Heart right ventricle (tissue), 16 donors: ENCODE data around the gene CMYA5. TPM values are rescaled to one million over a fixed set of nuclear protein-coding genes. Genes with fewer than 3 reads are reported as not detected.
A peak's percentile ranks its signal among the peaks of the same experiment; 100 is the strongest.

Experiments used
- ATAC-seq, 8 donors: fragments of 200-7000 bp; cut with Tn5 transposase; one replicate each; pipeline ENCODE4 v1.9.1; 2020; ENCODE audit warnings: mild to moderate bottlenecking in 8 of 8, moderate library complexity in 8 of 8, moderate number of reproducible peaks in 1 of 8
- DNase-seq, 2 donors: peaks; one replicate each; pipeline ENCODE4 v3.0.0-alpha.2; 2020
- H3K27ac ChIP-seq, 10 donors: fragments of 200-600 bp; sonication (generic) in 2 of 10; one replicate each; pipeline versions ENCODE4 v1.5.0 to v1.8.0; 2020 to 2022; ENCODE audit warnings: mild to moderate bottlenecking in 3 of 10
- H3K27me3 ChIP-seq, 7 donors: fragments of 200-600 bp; one replicate each; pipeline ENCODE4 v1.8.0; 2021 to 2022; ENCODE audit warnings: mild to moderate bottlenecking in 2 of 7
- H3K36me3 ChIP-seq, 9 donors: fragments of 200-600 bp; sonication (generic) in 1 of 9; one replicate each; pipeline versions ENCODE4 v1.5.0 to v1.8.0; 2020 to 2022; ENCODE audit warnings: mild to moderate bottlenecking in 2 of 9
- H3K4me1 ChIP-seq, 9 donors: fragments of 200-600 bp; sonication (generic) in 1 of 9; one replicate each; pipeline versions ENCODE4 v1.5.0 to v1.8.0; 2020 to 2022; ENCODE audit warnings: mild to moderate bottlenecking in 4 of 9
- H3K4me3 ChIP-seq, 10 donors: fragments of 200-600 bp; sonication (generic) in 2 of 10; one replicate each; pipeline versions ENCODE4 v1.5.0 to v1.8.0; 2020 to 2022; ENCODE audit warnings: mild to moderate bottlenecking in 7 of 10, moderate library complexity in 2 of 10
- H3K9me3 ChIP-seq, 11 donors: fragments of 200-600 bp in 10 of 11; sonication (generic) in 2 of 11; one replicate each; pipeline versions ENCODE4 v1.5.0 to v1.8.0; 2013 to 2022; ENCODE audit warnings: mild to moderate bottlenecking in 2 of 11, control low read depth in 1 of 11, moderate library complexity in 1 of 11
- CTCF ChIP-seq, 9 donors: fragments of 200-600 bp; sonication (generic) in 2 of 9; IDR thresholded peaks; one replicate each; pipeline versions ENCODE4 v1.5.0 to v1.8.0; 2021 to 2022; ENCODE audit warnings: antibody characterized with exemption in 9 of 9, mild to moderate bottlenecking in 5 of 9, moderate library complexity in 1 of 9
- WGBS, 2 donors: extraction: QIAGEN DNeasy Blood & Tissue Kit; methylation state at CpG; one replicate each; pipeline ENCODE4 v1.1.7; 2013; ENCODE audit warnings: inconsistent platforms in 1 of 2; 5-methylcytosine and 5-hydroxymethylcytosine counted together
- intact Hi-C, 10 donors: fragments of 100-400 bp; cut with DNase I; formaldehyde crosslinking; loops; one replicate each; pipeline versions ENCODE4 v1.11.1 to v1.14.2; 2022
- long read RNA-seq, 3 donors: library from polyadenylated mRNA; unstranded; transcript quantifications; one replicate each; pipeline ENCODE4 v2.0.0, GENCODE V29; 2020 to 2021
- polyA plus RNA-seq, 2 donors: library from polyadenylated mRNA; stranded (reverse); fragments of 200-250 nt; gene quantifications; one replicate each; pipeline ENCODE4 v1.2.3, GENCODE V29; 2013
- total RNA-seq, 10 donors: library from RNA; stranded (reverse); fragmentation: NEBNext Ultra II Directional in 3 of 10; extraction: Animal tissue kit (Norgen Biotek cat#: 25700) in 3 of 10; gene quantifications; one replicate each; pipeline versions ENCODE4 v1.2.1 to v1.2.4, GENCODE V29; 2021 to 2023
- donor health status: Arrhythmogenic right ventricular cardiomyopathy.
- donor health status: ischemic (EF 13 %, LVEDD 7.1; RV severe dilation, severe dysfunction).
- donor health status: healthy with polysubstance abuse.
- donor health status: DM: no; HTN: yes; CAD: no.
- donor health status: DM: no; HTN: no; CAD: no.
- donor health status: ischemic (EF 25% LVEDD 6.9; RV normal size, moderate dysfunction).
- donor health status: ischemic (EF 25% LVEDD 5.7; RV mildly dilated, moderate dysfunction).
- donor health status: healthy.
- donor health status: DM: yes; HTN: yes; CAD: no.
- donor health status: Ischemic cardiomyopathy.
- donor health status: ischemic (EF 35%, LVEDD 5.7; RV mildly dilated, moderate dysfunction).
- donor health status: nonischemic (EF 11% LVEDD 7.7; RV severe dilation, severe dysfunction).
- donor health status: DM: yes; HTN: yes; CAD: no.
- donor health status: PGD.
- donor health status: ischemic (EF 29% LVEDD 5.4; RV normal size, mild dysfunction).
- donor health status: nonischemic (EF 23%, LVEDD 6.1; RV moderate dilation, normal function).

CMYA5 gene
- 1,000 to 10,000 TPM in 5 of 10 donors, 100 to 1,000 TPM in 5; 771 to 1,721 (median 1,115) TPM for total RNA-seq
- 100 to 1,000 TPM; 202 to 388 TPM for polyA plus RNA-seq
- long read RNA-seq, donor 1, partial matches to known transcripts, result 247 of 499 reads
- long read RNA-seq, donor 1, other reads (novel, unspliced or antisense), result 252 of 499 reads
- long read RNA-seq, donor 2, partial matches to known transcripts, result 281 of 534 reads
- long read RNA-seq, donor 2, other reads (novel, unspliced or antisense), result 253 of 534 reads
- long read RNA-seq, donor 3, partial matches to known transcripts, result 507 of 1,128 reads
- long read RNA-seq, donor 3, other reads (novel, unspliced or antisense), result 621 of 1,128 reads

DNA sequence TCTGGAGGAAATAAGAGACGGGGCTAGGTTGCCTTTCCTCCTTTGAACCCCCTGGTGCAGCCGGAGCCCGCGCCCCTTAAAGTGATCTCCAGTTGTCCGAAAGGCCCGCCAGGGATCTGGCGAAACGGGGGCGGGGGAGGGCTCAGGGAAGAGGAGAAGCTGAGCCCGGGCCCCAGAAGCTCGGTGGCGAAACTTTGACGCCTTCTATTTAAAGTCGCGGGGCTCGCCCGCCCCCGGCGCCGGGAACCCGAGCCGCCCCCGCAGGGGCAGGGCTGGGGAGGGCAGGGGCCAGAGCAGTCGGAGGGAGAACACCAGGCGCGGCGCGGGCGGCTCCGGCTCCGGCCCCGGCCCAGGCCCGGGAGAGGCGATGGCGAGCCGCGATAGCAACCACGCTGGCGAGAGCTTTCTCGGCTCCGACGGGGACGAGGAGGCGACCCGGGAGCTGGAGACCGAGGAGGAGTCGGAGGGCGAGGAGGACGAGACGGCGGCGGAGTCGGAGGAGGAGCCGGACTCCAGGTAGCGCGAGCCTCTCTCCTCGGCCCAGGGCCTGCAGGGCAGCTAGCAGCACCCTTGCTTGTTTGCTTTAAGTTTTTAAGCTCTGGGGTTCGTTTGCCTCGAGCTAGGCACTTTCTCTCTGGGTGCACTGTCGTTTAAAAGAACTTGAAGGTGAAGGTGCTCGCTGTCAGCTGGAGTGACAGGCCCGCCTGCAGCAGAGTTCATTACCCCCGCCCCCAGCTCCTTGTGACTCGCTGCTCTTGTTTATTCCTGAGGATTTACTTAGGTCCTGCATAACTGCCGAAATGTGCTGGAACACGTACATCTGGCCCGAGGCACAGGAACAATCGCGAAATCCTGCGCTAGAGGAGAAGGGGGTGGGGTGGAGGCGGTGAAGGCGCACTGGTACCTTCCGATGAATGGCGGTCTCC is at the start of gene CMYA5:
Gene CMYA5 (plus strand): TSS at position 296 of the 926 bp plus-strand sequence. CDS start 72 bp downstream, at position 368.
- peak; percentile 63 to 67 for DNase-seq
- intact Hi-C loops, result loop anchor here in 5 of 10 donors (5.0 to 10.0 kb wide), 4 partner anchors 37 to 167 kb away; no protein-coding TSS in a partner anchor
- peak; percentile 69 to 89 (median 76) for ATAC-seq
- Histone ChIP-seq H3K27me3 (no peaks in the 10 kb centered on the region), H3K4me3 (peak within 1 kb of the TSS; percentile 46 to 68 (median 60)), H3K27ac (peak within 1 kb of the TSS; percentile 83 to 99 (median 90)), H3K4me1 (peaks cover 0 to 15% (median 2%) of the 10 kb centered on the region in 9 donors), H3K36me3 (peaks cover 0 to 33% (median 5%) of the 10 kb centered on the region in 9 donors), H3K9me3 (no peaks in the 10 kb centered on the region)
- no peak for TF ChIP-seq CTCF (IDR thresholded peaks at IDR 0.05)
- WGBS, 2 donors, result 11 to 18% methylated on average over 73 to 74 of the region's 74 CpGs

DNA sequence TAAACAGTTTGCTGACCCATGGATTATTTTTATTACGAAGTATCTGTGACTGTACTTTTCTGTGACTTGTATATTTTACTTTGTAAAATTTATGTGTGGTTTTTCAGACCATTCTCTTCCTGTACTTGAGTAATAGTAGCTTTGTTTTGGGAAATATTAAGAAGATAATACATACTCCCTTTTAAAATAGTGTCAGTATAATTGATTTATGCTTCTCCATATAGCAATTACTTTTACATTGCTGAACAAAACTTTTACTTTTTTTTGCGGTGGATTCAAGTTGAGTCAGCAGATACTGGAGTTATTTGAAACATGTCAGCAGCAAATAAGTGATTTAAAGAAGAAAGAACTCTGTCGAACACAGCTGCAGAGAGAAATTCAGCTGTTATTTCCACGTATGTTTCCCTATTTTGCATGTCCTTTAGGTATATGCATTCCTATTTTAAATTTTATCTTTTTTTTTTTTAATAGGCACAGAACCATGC is 49.0 kb upstream of the CMYA5 start:
- no peak for DNase-seq
- Histone ChIP-seq H3K4me1 (peaks cover 0 to 22% (median 6%) of the 10 kb centered on the region in 9 donors), H3K36me3 (peaks cover 0 to 99% (median 10%) of the 10 kb centered on the region in 9 donors), H3K9me3 (no peaks in the 10 kb centered on the region), H3K27me3 (no peaks in the 10 kb centered on the region), H3K4me3 (no peak overlapping the region), H3K27ac (peak overlapping the region in 1 of 10 donors; percentile 8)
- intact Hi-C loops, result no loop called here
- no peak for TF ChIP-seq CTCF (IDR thresholded peaks at IDR 0.05)
- 76 to 81% methylated on average over 4 of the region's 4 CpGs for WGBS, 2 donors
- no peak for ATAC-seq

- Histone ChIP-seq H3K4me3 (no peak overlapping the region), H3K36me3 (peaks cover 0 to 99% (median 16%) of the 10 kb centered on the region in 9 donors), H3K27me3 (no peaks in the 10 kb centered on the region), H3K9me3 (no peaks in the 10 kb centered on the region), H3K27ac (no peak overlapping the region), H3K4me1 (peaks cover 0 to 22% (median 6%) of the 10 kb centered on the region in 9 donors)
- DNase-seq, result no peak
- TF ChIP-seq CTCF (IDR thresholded peaks at IDR 0.05), result no peak
- intact Hi-C loops, result no loop called here
- WGBS, 2 donors, result 85 to 88% methylated on average over 1 of the region's 1 CpG
- ATAC-seq, result no peak
Measured at GRCh38 chr5:79641414-79641813, 48.2 kb upstream of the CMYA5 start.

DNA sequence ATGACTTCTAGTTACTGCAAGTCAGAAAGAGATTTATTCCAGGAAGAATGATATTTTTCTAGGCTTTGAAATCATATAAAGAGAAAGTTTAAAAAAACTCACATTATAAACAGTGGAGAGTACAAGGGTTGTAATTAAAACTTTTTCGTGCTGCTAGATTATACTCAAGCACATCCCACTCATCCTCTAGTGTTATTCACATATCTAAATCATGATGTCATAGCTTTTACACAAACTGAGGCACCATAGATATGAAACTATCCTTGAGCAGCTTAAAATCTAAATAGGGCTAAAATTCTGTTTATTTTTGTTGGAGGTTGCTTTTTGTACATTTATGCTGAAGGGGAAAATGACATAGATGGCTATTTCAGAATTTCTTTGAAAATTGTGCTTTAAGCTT is 47.4 kb upstream of the CMYA5 start:
- no peaks in the 10 kb centered on the region for H3K9me3 ChIP-seq
- no peak for DNase-seq
- TF ChIP-seq CTCF (IDR thresholded peaks at IDR 0.05), result no peak
- no peak overlapping the region for H3K27ac ChIP-seq
- 36% methylated on average over 1 of the region's 1 CpG for WGBS, 2 donors
- H3K4me3 ChIP-seq, result no peak overlapping the region
- peaks cover 0 to 99% (median 23%) of the 10 kb centered on the region in 9 donors for H3K36me3 ChIP-seq
- H3K27me3 ChIP-seq, result no peaks in the 10 kb centered on the region
- H3K4me1 ChIP-seq, result peaks cover 0 to 22% (median 6%) of the 10 kb centered on the region in 9 donors
- ATAC-seq, result no peak
- intact Hi-C loops, result no loop called here
